ENCODE measurements around the gene ST7. TPM values are rescaled to one million over a fixed set of nuclear protein-coding genes. Genes with fewer than 3 reads are reported as not detected.

The ST7 gene
- polyA plus RNA-seq, 1 donor (not counting 4 experiments of a cell fraction or from before 2014, with no cell fraction given) = 16.9 TPM

GRCh38 chr7:117250245-117250644, 296.9 kb downstream of the ST7 start:
- FAIRE-seq = no peak
- Histone ChIP-seq H3K9me1 (ENCODE audit: control insufficient read depth, extremely low read depth, insufficient read depth, low read length) (no peaks in the 10 kb centered on the region), H3K36me3 (ENCODE audit: control insufficient read depth in 2 of 2, extremely low read depth in 1 of 2, insufficient read depth in 2 of 2, low read length in 2 of 2) (no peaks in the 10 kb centered on the region), H2AFZ (ENCODE audit: control insufficient read depth, low read length) (no peak overlapping the region), H4K20me1 (ENCODE audit: control insufficient read depth, extremely low read depth, insufficient read depth, low read length) (no peaks in the 10 kb centered on the region), H3K9ac (ENCODE audit: control insufficient read depth, extremely low read depth, insufficient read depth, low read length) (no peak overlapping the region), H3K4me3 (ENCODE audit: control insufficient read depth in 2 of 3, extremely low read depth in 1 of 3, insufficient read depth in 2 of 3, low read depth in 1 of 3, low read length in 3 of 3) (no peak overlapping the region), H3K4me2 (ENCODE audit: control insufficient read depth, extremely low read depth, insufficient read depth, low read depth, low read length) (no peak overlapping the region), H3K4me1 (ENCODE audit: control insufficient read depth, extremely low read depth, insufficient read depth, low read length) (no peaks in the 10 kb centered on the region), H3K79me2 (ENCODE audit: control insufficient read depth, insufficient read depth, low read length) (no peaks in the 10 kb centered on the region), H3K27ac (ENCODE audit: control insufficient read depth, insufficient read depth, low read length) (no peak overlapping the region), H3K27me3 (ENCODE audit: control insufficient read depth, extremely low read depth, insufficient read depth, low read length) (no peaks in the 10 kb centered on the region), H3K9me3 (ENCODE audit: control insufficient read depth, low read depth, low read length) (no peaks in the 10 kb centered on the region)
- dilution Hi-C loops (cut with MboI; ENCODE audit: extremely low pct_ligation_motif_present, low sequenced_read_pairs) = no loop called here
- no peak for DNase-seq (ENCODE audit: low read depth, low spot score)
- TF ChIP-seq, protein P1, sequence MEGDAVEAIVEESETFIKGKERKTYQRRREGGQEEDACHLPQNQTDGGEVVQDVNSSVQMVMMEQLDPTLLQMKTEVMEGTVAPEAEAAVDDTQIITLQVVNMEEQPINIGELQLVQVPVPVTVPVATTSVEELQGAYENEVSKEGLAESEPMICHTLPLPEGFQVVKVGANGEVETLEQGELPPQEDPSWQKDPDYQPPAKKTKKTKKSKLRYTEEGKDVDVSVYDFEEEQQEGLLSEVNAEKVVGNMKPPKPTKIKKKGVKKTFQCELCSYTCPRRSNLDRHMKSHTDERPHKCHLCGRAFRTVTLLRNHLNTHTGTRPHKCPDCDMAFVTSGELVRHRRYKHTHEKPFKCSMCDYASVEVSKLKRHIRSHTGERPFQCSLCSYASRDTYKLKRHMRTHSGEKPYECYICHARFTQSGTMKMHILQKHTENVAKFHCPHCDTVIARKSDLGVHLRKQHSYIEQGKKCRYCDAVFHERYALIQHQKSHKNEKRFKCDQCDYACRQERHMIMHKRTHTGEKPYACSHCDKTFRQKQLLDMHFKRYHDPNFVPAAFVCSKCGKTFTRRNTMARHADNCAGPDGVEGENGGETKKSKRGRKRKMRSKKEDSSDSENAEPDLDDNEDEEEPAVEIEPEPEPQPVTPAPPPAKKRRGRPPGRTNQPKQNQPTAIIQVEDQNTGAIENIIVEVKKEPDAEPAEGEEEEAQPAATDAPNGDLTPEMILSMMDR (optimal IDR thresholded peaks at IDR 0.05 in 1 of 3, IDR thresholded peaks at IDR 0.05 in 1 of 3, conservative IDR thresholded peaks at IDR 0.05 in 1 of 3; ENCODE audit: extremely low read depth in 1 of 3, insufficient read depth in 2 of 3, low read length in 3 of 3) = no peak
- no peak for TF ChIP-seq EZH2 (IDR thresholded peaks at IDR 0.05; ENCODE audit: low read length)

- H3K36me3 ChIP-seq (ENCODE audit: control insufficient read depth in 2 of 2, extremely low read depth in 1 of 2, insufficient read depth in 2 of 2, low read length in 2 of 2) = no peaks in the 10 kb centered on the region
- dilution Hi-C loops (cut with MboI; ENCODE audit: extremely low pct_ligation_motif_present, low sequenced_read_pairs) = no loop called here
- no peak overlapping the region for H2AFZ ChIP-seq (ENCODE audit: control insufficient read depth, low read length)
- H3K9me3 ChIP-seq (ENCODE audit: control insufficient read depth, low read depth, low read length) = no peaks in the 10 kb centered on the region
- DNase-seq (ENCODE audit: low read depth, low spot score) (no peak), FAIRE-seq (no peak)
- H4K20me1 ChIP-seq (ENCODE audit: control insufficient read depth, extremely low read depth, insufficient read depth, low read length) = no peaks in the 10 kb centered on the region
- no peaks in the 10 kb centered on the region for H3K4me1 ChIP-seq (ENCODE audit: control insufficient read depth, extremely low read depth, insufficient read depth, low read length)
- H3K4me3 ChIP-seq (ENCODE audit: control insufficient read depth in 2 of 3, extremely low read depth in 1 of 3, insufficient read depth in 2 of 3, low read depth in 1 of 3, low read length in 3 of 3) = no peak overlapping the region
- H3K79me2 ChIP-seq (ENCODE audit: control insufficient read depth, insufficient read depth, low read length) = no peaks in the 10 kb centered on the region
- no peak overlapping the region for H3K9ac ChIP-seq (ENCODE audit: control insufficient read depth, extremely low read depth, insufficient read depth, low read length)
- no peaks in the 10 kb centered on the region for H3K27me3 ChIP-seq (ENCODE audit: control insufficient read depth, extremely low read depth, insufficient read depth, low read length)
- H3K4me2 ChIP-seq (ENCODE audit: control insufficient read depth, extremely low read depth, insufficient read depth, low read depth, low read length) = no peak overlapping the region
- no peak for TF ChIP-seq EZH2 (IDR thresholded peaks at IDR 0.05; ENCODE audit: low read length)
- no peak overlapping the region for H3K27ac ChIP-seq (ENCODE audit: control insufficient read depth, insufficient read depth, low read length)
- H3K9me1 ChIP-seq (ENCODE audit: control insufficient read depth, extremely low read depth, insufficient read depth, low read length) = no peaks in the 10 kb centered on the region
These were observed 297.5 kb downstream of the ST7 start for GRCh38 chr7:117250801-117251200.

DNA sequence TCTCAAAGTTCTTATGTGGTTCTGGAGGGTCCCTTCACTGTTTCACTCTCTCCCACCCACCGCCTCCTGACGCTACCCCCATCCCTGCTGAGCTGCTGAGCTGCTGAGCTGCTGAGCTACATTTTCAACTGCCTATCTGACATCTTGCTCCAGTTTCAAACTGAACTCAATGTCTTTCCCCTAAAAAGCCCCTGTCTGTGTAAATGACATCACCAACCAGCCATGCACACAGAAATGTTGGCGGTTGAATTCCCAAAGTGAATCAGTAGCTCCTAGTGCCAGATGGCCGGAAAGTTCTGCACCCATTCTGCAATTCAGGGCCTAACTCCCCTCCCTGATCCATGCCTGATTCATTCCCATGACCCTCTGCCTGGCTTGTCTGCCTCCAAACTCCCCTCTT, 298.4 kb downstream of the ST7 start:
- no peak overlapping the region for H3K4me2 ChIP-seq (ENCODE audit: control insufficient read depth, extremely low read depth, insufficient read depth, low read depth, low read length)
- H3K27me3 ChIP-seq (ENCODE audit: control insufficient read depth, extremely low read depth, insufficient read depth, low read length) = no peaks in the 10 kb centered on the region
- no peaks in the 10 kb centered on the region for H3K79me2 ChIP-seq (ENCODE audit: control insufficient read depth, insufficient read depth, low read length)
- H3K4me1 ChIP-seq (ENCODE audit: control insufficient read depth, extremely low read depth, insufficient read depth, low read length) = no peaks in the 10 kb centered on the region
- no peaks in the 10 kb centered on the region for H3K9me3 ChIP-seq (ENCODE audit: control insufficient read depth, low read depth, low read length)
- H3K4me3 ChIP-seq (ENCODE audit: control insufficient read depth in 2 of 3, extremely low read depth in 1 of 3, insufficient read depth in 2 of 3, low read depth in 1 of 3, low read length in 3 of 3) = no peak overlapping the region
- H3K9ac ChIP-seq (ENCODE audit: control insufficient read depth, extremely low read depth, insufficient read depth, low read length) = no peak overlapping the region
- H3K9me1 ChIP-seq (ENCODE audit: control insufficient read depth, extremely low read depth, insufficient read depth, low read length) = no peaks in the 10 kb centered on the region
- no peaks in the 10 kb centered on the region for H4K20me1 ChIP-seq (ENCODE audit: control insufficient read depth, extremely low read depth, insufficient read depth, low read length)
- no peak overlapping the region for H2AFZ ChIP-seq (ENCODE audit: control insufficient read depth, low read length)
- DNase-seq (ENCODE audit: low read depth, low spot score) = no peak
- TF ChIP-seq, protein P1 (optimal IDR thresholded peaks at IDR 0.05 in 1 of 3, IDR thresholded peaks at IDR 0.05 in 1 of 3, conservative IDR thresholded peaks at IDR 0.05 in 1 of 3; ENCODE audit: extremely low read depth in 1 of 3, insufficient read depth in 2 of 3, low read length in 3 of 3) = no peak
- no peak for TF ChIP-seq EZH2 (IDR thresholded peaks at IDR 0.05; ENCODE audit: low read length)
- no peak for FAIRE-seq
- dilution Hi-C loops (cut with MboI; ENCODE audit: extremely low pct_ligation_motif_present, low sequenced_read_pairs) = no loop called here
- no peak overlapping the region for H3K27ac ChIP-seq (ENCODE audit: control insufficient read depth, insufficient read depth, low read length)
- H3K36me3 ChIP-seq (ENCODE audit: control insufficient read depth in 2 of 2, extremely low read depth in 1 of 2, insufficient read depth in 2 of 2, low read length in 2 of 2) = no peaks in the 10 kb centered on the region
